HepG2 (cell line): ENCODE data around the gene SHBG. TPM values are rescaled to one million over a fixed set of nuclear protein-coding genes. Genes with fewer than 3 reads are reported as not detected.

Source experiments
- ATAC-seq: fragments of 200-7000 bp; cut with Tn5 transposase; 3 replicates; pipeline ENCODE4 v1.9.1; 2020; ENCODE audit warnings: mild to moderate bottlenecking, moderate library complexity
- BruUV-seq: library from RNA; stranded (reverse); fragments of 400-500 nt; replicated peaks from 2 replicates; lab custom pipeline; 2021; lab: Mats Ljungman, UMichigan
- CTCF ChIA-PET: fragments of 300-600 bp; formaldehyde crosslinking; extraction: SDS; loops from one replicate; lab custom pipeline; 2021; ENCODE audit warnings: low total read pairs, inconsistent platforms, low intra/inter-chr PET ratio; lab: Yijun Ruan, JAX
- POLR2A ChIA-PET: fragments of 350-600 bp; sonication (Branson Sonifier 250); formaldehyde crosslinking; loops from one replicate; lab custom pipeline; 2020; ENCODE audit warnings: antibody characterized with exemption, inconsistent platforms; lab: Yijun Ruan, JAX
- DNase-seq: peaks from one replicate; pipeline ENCODE4 v3.0.0-alpha.2; 2015; ENCODE audit warnings: low spot score
- FAIRE-seq: peaks from 3 replicates; lab custom pipeline; 2011; peaks lifted over from hg19 to GRCh38; lab: Jason Lieb, UNC
- H2AFZ ChIP-seq: one replicate; pipeline ENCODE4 v1.6.1; 2011; ENCODE audit warnings: low read length, inconsistent platforms
- H3K27ac ChIP-seq: fragments of 300-600 bp; 3 replicates; pipeline ENCODE4 v1.8.0; 2011; ENCODE audit warnings: mixed run types, mild to moderate bottlenecking, mixed read lengths, low read length, inconsistent platforms; ENCODE audit not compliant: insufficient read depth; ENCODE audit errors: extremely low read length
- H3K27me3 ChIP-seq, 2 experiments: fragments of 200-600 bp in 1 of 2; 2 replicates in 1 of 2; 3 replicates in 1 of 2; pipeline versions ENCODE4 v1.6.0 to v1.8.0; 2011; ENCODE audit warnings: low read length in 2 of 2, mild to moderate bottlenecking in 2 of 2, moderate library complexity in 2 of 2, inconsistent platforms in 1 of 2; ENCODE audit not compliant: insufficient read depth in 2 of 2, control insufficient read depth in 1 of 2
- H3K36me3 ChIP-seq, 2 experiments: fragments of 200-600 bp in 1 of 2; replicated peaks in 1 of 2; 2 replicates in 1 of 2; 3 replicates in 1 of 2; pipeline versions ENCODE4 v1.5.1 to v1.8.0; 2011; ENCODE audit warnings: low read length in 2 of 2, inconsistent platforms in 1 of 2; ENCODE audit not compliant: insufficient read depth in 2 of 2, control insufficient read depth in 1 of 2
- H3K4me1 ChIP-seq: 2 replicates; pipeline ENCODE4 v1.5.1; 2012; ENCODE audit warnings: low read length, inconsistent platforms; ENCODE audit not compliant: insufficient read depth
- H3K4me2 ChIP-seq: 2 replicates; pipeline ENCODE4 v1.6.0; 2011; ENCODE audit warnings: low read depth, low read length, inconsistent platforms
- H3K4me3 ChIP-seq, 3 experiments: fragments of 200-600 bp in 1 of 3; sonication (generic), shearing (Covaris generic) in 1 of 3; replicated peaks in 1 of 3; 2 replicates each; pipeline ENCODE4 v1.5.1; 2011 to 2016; ENCODE audit warnings: low read length in 3 of 3, inconsistent platforms in 2 of 3, low read depth in 2 of 3, mild to moderate bottlenecking in 2 of 3, control low read depth in 1 of 3, mixed read lengths in 1 of 3; ENCODE audit not compliant: insufficient read depth in 1 of 3
- H3K79me2 ChIP-seq: one replicate; pipeline ENCODE4 v1.6.1; 2011; ENCODE audit warnings: low read length, inconsistent platforms; ENCODE audit not compliant: insufficient read depth
- H3K9ac ChIP-seq: 2 replicates; pipeline ENCODE4 v1.6.0; 2011; ENCODE audit warnings: mild to moderate bottlenecking, low read depth, low read length, inconsistent platforms; ENCODE audit not compliant: insufficient read depth
- H3K9me3 ChIP-seq: 2 replicates; pipeline ENCODE4 v1.5.1; 2012; ENCODE audit warnings: mild to moderate bottlenecking, low read length
- H4K20me1 ChIP-seq: 2 replicates; pipeline ENCODE4 v1.6.0; 2011; ENCODE audit warnings: inconsistent platforms, mild to moderate bottlenecking, low read length, moderate library complexity; ENCODE audit not compliant: insufficient read depth
- FOXA3 ChIP-seq: IDR thresholded peaks from 2 replicates; pipeline ENCODE4 v1.6.1; 2016; ENCODE audit warnings: missing genetic modification reagents, missing compliant biosample characterization
- NAIF1 ChIP-seq: sonication (generic); formaldehyde crosslinking; IDR thresholded peaks from 2 replicates; pipeline ENCODE4 v1.5.0; 2020; ENCODE audit warnings: mild to moderate bottlenecking, missing genetic modification reagents, borderline replicate concordance
- RNF2 ChIP-seq: fragments of 450-650 bp; conservative IDR thresholded peaks from 2 replicates; pipeline ENCODE4 v1.6.1; 2016; ENCODE audit warnings: low read depth
- SMAD9 ChIP-seq: sonication (generic); formaldehyde crosslinking; IDR thresholded peaks from 2 replicates; pipeline ENCODE4 v1.5.1; 2020; ENCODE audit warnings: mild to moderate bottlenecking, missing genetic modification reagents
- SP2 ChIP-seq: sonication (generic); formaldehyde crosslinking; IDR thresholded peaks from 2 replicates; pipeline ENCODE4 v1.5.1; 2020; ENCODE audit warnings: mild to moderate bottlenecking, missing genetic modification reagents
- ZNF883 ChIP-seq: sonication (generic); formaldehyde crosslinking; IDR thresholded peaks from 2 replicates; pipeline ENCODE4 v1.5.1; 2020; ENCODE audit warnings: mild to moderate bottlenecking, missing genetic modification reagents; ENCODE audit errors: not compliant biosample characterization
- ZSCAN30 ChIP-seq: sonication (generic); formaldehyde crosslinking; IDR thresholded peaks from 2 replicates; pipeline ENCODE4 v1.5.0; 2020; ENCODE audit warnings: mild to moderate bottlenecking, missing genetic modification reagents
- WGBS: methylation state at CpG from one replicate; pipeline ENCODE4 v1.1.6; 2017; ENCODE audit warnings: low lambda C conversion rate; 5-methylcytosine and 5-hydroxymethylcytosine counted together
- in situ Hi-C: cut with HindIII; loops from 2 replicates; pipeline ENCODE4 v1.10.0; 2017; ENCODE audit warnings: low pct_unique_long_range_greater_than_20kb; ENCODE audit not compliant: extremely low pct_ligation_motif_present
- intact Hi-C: fragments of 100-400 bp; cut with micrococcal nuclease; formaldehyde crosslinking; loops from one replicate; pipeline ENCODE4 v1.10.0; 2022; ENCODE audit not compliant: unreplicated experiment
- polyA plus RNA-seq, 8 experiments: library from polyadenylated mRNA; depleted of rRNA in 3 of 8; stranded (reverse) in 7 of 8; unstranded in 1 of 8; fragments of >200 nt; fragmentation: Illumina TruSeq in 4 of 8; extraction: Trizol in 4 of 8; gene quantifications; 2 replicates each; pipeline versions ENCODE4 v1.2.1 to v1.2.3, GENCODE V29; 2011 to 2016; ENCODE audit warnings: low read depth in 4 of 8, missing spikeins in 1 of 8, mixed read lengths in 1 of 8; ENCODE audit not compliant: insufficient read depth in 1 of 8
- total RNA-seq, 5 experiments: library from RNA; depleted of rRNA; stranded (reverse); fragments of >200 nt; fragmentation: Illumina TruSeq; extraction: Trizol; gene quantifications; 2 replicates each; pipeline ENCODE4 v1.2.3, GENCODE V29; 2016; ENCODE audit warnings: low read depth in 1 of 5
- TF ChIP-seq, protein P1 (sequence below): sonication (generic); formaldehyde crosslinking; IDR thresholded peaks from 2 replicates; pipeline ENCODE4 v1.4.0; 2020; ENCODE audit warnings: missing genetic modification reagents
- TF ChIP-seq, protein P2 (sequence below): sonication (generic); formaldehyde crosslinking; IDR thresholded peaks from 2 replicates; pipeline ENCODE4 v1.4.0; 2020; ENCODE audit warnings: mild to moderate bottlenecking, missing genetic modification reagents
- TF ChIP-seq, protein P3 (sequence below): sonication (generic); formaldehyde crosslinking; conservative IDR thresholded peaks from 2 replicates; pipeline ENCODE4 v1.8.0; 2022; ENCODE audit warnings: low read depth, missing genetic modification reagents
- TF ChIP-seq, protein P4 (sequence below): sonication (generic); formaldehyde crosslinking; conservative IDR thresholded peaks from 2 replicates; pipeline ENCODE4 v1.4.0; 2020; ENCODE audit warnings: missing genetic modification reagents
- TF ChIP-seq, protein P5 (sequence below), 2 experiments: sonication (generic) in 1 of 2; formaldehyde crosslinking in 1 of 2; IDR thresholded peaks; 2 replicates each; pipeline versions ENCODE4 v1.4.0 to v1.6.1; 2016 to 2020; ENCODE audit warnings: borderline replicate concordance in 1 of 2, low read depth in 1 of 2, mild to moderate bottlenecking in 1 of 2, missing genetic modification reagents in 1 of 2

Gene SHBG
- total and polyA plus RNA-seq, 2 of the 13 experiments (the other 11 are each of a cell fraction or from before 2014, with no cell fraction given) = 4.0 to 6.1 TPM

DNA sequence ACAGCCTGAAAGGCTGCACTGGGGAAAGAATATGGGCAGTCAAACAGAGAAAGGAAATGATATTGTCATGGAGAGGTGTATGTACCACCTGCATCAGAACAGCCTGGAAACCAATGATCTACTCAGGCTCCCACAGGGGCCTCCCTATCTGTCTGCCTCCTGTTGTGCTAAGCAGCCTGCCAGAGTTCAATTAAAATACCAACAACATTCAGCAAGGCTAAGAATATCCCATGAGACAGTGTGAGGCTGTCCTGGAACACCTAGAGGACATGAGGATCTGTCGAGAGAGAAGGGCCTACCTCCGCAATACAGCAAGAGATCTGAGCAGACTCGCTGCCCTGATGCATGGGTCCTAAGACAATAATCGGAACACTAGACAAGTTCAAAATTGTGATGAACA, 23.7 kb upstream of the SHBG start (continued):
- TF ChIP-seq, protein P1, sequence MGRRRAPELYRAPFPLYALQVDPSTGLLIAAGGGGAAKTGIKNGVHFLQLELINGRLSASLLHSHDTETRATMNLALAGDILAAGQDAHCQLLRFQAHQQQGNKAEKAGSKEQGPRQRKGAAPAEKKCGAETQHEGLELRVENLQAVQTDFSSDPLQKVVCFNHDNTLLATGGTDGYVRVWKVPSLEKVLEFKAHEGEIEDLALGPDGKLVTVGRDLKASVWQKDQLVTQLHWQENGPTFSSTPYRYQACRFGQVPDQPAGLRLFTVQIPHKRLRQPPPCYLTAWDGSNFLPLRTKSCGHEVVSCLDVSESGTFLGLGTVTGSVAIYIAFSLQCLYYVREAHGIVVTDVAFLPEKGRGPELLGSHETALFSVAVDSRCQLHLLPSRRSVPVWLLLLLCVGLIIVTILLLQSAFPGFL (CRISPR knock-in tag) = no peak

DNA sequence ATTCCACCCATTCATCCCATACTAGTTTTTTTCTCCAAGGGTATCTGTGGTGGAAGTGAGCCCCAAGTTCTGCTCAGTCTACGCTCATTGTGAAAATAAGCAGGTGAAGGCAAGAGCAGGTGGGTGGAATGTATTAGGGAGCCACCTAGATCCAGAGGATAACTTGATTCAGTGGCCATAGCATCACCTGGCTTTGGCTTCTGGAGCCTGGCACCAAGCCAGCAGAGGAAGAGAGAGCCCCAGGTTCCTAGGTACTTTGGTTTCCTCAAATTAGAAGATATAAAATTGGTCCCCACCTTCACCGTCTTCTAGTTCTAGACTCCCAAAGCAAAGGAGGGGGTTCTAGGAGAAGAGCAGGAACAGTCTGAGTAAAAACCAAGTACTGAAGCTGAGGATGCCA, 19.3 kb upstream of the SHBG start:
- H3K4me3 ChIP-seq = no peak overlapping the region
- no peak overlapping the region for H3K4me2 ChIP-seq
- H3K27ac ChIP-seq = no peak overlapping the region
- no peak overlapping the region for H3K9ac ChIP-seq
- FAIRE-seq (no peak), DNase-seq (no peak), ATAC-seq (no peak)
- in situ Hi-C loops = no loop called here
- ChIA-PET POLR2A (interaction anchor here (2.3 to 3.5 kb wide), 2 partner anchors 16 to 76 kb away, joined by 6 to 16 read pairs; partner anchors contain the start of genes SAT2 and TP53), CTCF (no interaction called here)
- no peaks in the 10 kb centered on the region for H4K20me1 ChIP-seq
- intact Hi-C loops = no loop called here
- no peak overlapping the region for H2AFZ ChIP-seq
- no peaks in the 10 kb centered on the region for H3K9me3 ChIP-seq
- H3K36me3 ChIP-seq = peaks cover 3 to 23% of the 10 kb centered on the region in 2 experiments; a peak in 4 of 5 replicates
- H3K27me3 ChIP-seq = no peaks in the 10 kb centered on the region
- peaks cover 35% of the 10 kb centered on the region for H3K4me1 ChIP-seq
- no TSS peak for BruUV-seq
- peaks cover 36% of the 10 kb centered on the region for H3K79me2 ChIP-seq
- 100% methylated on average over 2 of the region's 2 CpGs for WGBS
- TF ChIP-seq FOXA3 (CRISPR knock-in tag) (no peak), SP2 (CRISPR knock-in tag) (no peak), SMAD9 (CRISPR knock-in tag) (no peak), NAIF1 (no peak), ZSCAN30 (CRISPR knock-in tag) (no peak), RNF2 (no peak), ZNF883 (CRISPR knock-in tag) (no peak)
- TF ChIP-seq, protein P2, sequence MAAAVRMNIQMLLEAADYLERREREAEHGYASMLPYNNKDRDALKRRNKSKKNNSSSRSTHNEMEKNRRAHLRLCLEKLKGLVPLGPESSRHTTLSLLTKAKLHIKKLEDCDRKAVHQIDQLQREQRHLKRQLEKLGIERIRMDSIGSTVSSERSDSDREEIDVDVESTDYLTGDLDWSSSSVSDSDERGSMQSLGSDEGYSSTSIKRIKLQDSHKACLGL (CRISPR knock-in tag) = no peak
- TF ChIP-seq, protein P3, sequence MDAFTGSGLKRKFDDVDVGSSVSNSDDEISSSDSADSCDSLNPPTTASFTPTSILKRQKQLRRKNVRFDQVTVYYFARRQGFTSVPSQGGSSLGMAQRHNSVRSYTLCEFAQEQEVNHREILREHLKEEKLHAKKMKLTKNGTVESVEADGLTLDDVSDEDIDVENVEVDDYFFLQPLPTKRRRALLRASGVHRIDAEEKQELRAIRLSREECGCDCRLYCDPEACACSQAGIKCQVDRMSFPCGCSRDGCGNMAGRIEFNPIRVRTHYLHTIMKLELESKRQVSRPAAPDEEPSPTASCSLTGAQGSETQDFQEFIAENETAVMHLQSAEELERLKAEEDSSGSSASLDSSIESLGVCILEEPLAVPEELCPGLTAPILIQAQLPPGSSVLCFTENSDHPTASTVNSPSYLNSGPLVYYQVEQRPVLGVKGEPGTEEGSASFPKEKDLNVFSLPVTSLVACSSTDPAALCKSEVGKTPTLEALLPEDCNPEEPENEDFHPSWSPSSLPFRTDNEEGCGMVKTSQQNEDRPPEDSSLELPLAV (CRISPR knock-in tag) = no peak
- TF ChIP-seq, protein P4, sequence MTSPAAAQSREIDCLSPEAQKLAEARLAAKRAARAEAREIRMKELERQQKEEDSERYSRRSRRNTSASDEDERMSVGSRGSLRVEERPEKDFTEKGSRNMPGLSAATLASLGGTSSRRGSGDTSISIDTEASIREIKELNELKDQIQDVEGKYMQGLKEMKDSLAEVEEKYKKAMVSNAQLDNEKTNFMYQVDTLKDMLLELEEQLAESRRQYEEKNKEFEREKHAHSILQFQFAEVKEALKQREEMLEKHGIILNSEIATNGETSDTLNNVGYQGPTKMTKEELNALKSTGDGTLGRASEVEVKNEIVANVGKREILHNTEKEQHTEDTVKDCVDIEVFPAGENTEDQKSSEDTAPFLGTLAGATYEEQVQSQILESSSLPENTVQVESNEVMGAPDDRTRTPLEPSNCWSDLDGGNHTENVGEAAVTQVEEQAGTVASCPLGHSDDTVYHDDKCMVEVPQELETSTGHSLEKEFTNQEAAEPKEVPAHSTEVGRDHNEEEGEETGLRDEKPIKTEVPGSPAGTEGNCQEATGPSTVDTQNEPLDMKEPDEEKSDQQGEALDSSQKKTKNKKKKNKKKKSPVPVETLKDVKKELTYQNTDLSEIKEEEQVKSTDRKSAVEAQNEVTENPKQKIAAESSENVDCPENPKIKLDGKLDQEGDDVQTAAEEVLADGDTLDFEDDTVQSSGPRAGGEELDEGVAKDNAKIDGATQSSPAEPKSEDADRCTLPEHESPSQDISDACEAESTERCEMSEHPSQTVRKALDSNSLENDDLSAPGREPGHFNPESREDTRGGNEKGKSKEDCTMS (CRISPR knock-in tag) = no peak
- TF ChIP-seq, protein P5, sequence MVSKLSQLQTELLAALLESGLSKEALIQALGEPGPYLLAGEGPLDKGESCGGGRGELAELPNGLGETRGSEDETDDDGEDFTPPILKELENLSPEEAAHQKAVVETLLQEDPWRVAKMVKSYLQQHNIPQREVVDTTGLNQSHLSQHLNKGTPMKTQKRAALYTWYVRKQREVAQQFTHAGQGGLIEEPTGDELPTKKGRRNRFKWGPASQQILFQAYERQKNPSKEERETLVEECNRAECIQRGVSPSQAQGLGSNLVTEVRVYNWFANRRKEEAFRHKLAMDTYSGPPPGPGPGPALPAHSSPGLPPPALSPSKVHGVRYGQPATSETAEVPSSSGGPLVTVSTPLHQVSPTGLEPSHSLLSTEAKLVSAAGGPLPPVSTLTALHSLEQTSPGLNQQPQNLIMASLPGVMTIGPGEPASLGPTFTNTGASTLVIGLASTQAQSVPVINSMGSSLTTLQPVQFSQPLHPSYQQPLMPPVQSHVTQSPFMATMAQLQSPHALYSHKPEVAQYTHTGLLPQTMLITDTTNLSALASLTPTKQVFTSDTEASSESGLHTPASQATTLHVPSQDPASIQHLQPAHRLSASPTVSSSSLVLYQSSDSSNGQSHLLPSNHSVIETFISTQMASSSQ (IDR thresholded peaks at IDR 0.05; ENCODE audit: low read depth) = no peak
- TF ChIP-seq, protein P5 (CRISPR knock-in tag; IDR thresholded peaks at IDR 0.05; ENCODE audit: borderline replicate concordance) = no peak
